SK-N-SH treated with all-trans-retinoic acid at 6 μM for 48 hours (cell line): ENCODE measurements around the gene YWHAB.

Experiments
- CSDC2 ChIP-seq: fragments of 250-450 bp; sonication (Bioruptor Pico); IDR thresholded peaks from 2 replicates; pipeline ENCODE4 v1.5.0; 2020; ENCODE audit warnings: mild to moderate bottlenecking, moderate library complexity
- ISL1 ChIP-seq: fragments of 250-450 bp; sonication (Bioruptor Pico); IDR thresholded peaks from 2 replicates; pipeline ENCODE4 v2.1.2; 2022; ENCODE audit warnings: mild to moderate bottlenecking, moderate library complexity
- RARB ChIP-seq: fragments of 250-450 bp; sonication (Bioruptor Pico); IDR thresholded peaks from 2 replicates; pipeline ENCODE4 v1.8.0; 2021; ENCODE audit warnings: mild to moderate bottlenecking, moderate library complexity
- SNAI2 ChIP-seq: fragments of 250-450 bp; sonication (Bioruptor Pico); IDR thresholded peaks from 2 replicates; pipeline ENCODE4 v1.5.0; 2020; ENCODE audit warnings: mild to moderate bottlenecking, moderate library complexity
- ZFP3 ChIP-seq: fragments of 250-450 bp; sonication (Bioruptor Pico); IDR thresholded peaks from 2 replicates; pipeline ENCODE4 v1.5.0; 2020; ENCODE audit warnings: mild to moderate bottlenecking, moderate library complexity
- ZFP30 ChIP-seq: fragments of 450-650 bp; formaldehyde crosslinking; IDR thresholded peaks from 2 replicates; pipeline ENCODE4 v1.5.0; 2022; ENCODE audit warnings: mild to moderate bottlenecking, moderate library complexity
- ZNF565 ChIP-seq: fragments of 450-650 bp; formaldehyde crosslinking; conservative IDR thresholded peaks from 2 replicates; pipeline ENCODE4 v1.5.0; 2020; ENCODE audit warnings: low read depth, mild to moderate bottlenecking, moderate library complexity
- TF ChIP-seq, protein P1 (sequence below): fragments of 250-450 bp; sonication (Bioruptor Pico); IDR thresholded peaks from 2 replicates; pipeline ENCODE4 v1.5.1; 2021; ENCODE audit warnings: mild to moderate bottlenecking, moderate library complexity
- TF ChIP-seq, protein P2 (sequence below): fragments of 250-450 bp; sonication (Bioruptor Pico); IDR thresholded peaks from 2 replicates; pipeline ENCODE4 v1.8.0; 2020; ENCODE audit warnings: mild to moderate bottlenecking, moderate library complexity, borderline replicate concordance
- TF ChIP-seq, protein P3 (sequence below): fragments of 250-450 bp; sonication (Bioruptor Pico); IDR thresholded peaks from 2 replicates; pipeline ENCODE4 v1.5.1; 2020; ENCODE audit warnings: low read depth, mild to moderate bottlenecking, moderate library complexity

DNA sequence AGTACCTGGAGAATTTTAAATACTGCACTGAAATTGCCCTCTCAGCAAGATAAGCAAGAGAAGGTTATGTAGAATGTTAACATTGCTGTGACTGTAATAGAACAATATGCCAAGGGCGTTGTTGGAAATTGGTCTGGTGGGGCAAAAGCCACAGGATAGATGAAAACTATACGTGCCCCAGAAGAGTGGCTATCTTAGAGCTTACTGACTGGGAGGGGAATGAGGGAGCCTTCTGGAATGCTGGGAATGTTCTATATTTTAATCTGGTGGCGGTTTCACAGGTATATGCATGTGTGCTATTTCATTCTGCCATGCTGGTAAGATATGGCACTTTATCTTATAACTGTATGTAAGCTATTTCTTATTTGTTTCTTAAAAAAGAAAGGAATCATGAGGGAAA lies 35.2 kb upstream of the YWHAB start:
- TF ChIP-seq, protein P1, sequence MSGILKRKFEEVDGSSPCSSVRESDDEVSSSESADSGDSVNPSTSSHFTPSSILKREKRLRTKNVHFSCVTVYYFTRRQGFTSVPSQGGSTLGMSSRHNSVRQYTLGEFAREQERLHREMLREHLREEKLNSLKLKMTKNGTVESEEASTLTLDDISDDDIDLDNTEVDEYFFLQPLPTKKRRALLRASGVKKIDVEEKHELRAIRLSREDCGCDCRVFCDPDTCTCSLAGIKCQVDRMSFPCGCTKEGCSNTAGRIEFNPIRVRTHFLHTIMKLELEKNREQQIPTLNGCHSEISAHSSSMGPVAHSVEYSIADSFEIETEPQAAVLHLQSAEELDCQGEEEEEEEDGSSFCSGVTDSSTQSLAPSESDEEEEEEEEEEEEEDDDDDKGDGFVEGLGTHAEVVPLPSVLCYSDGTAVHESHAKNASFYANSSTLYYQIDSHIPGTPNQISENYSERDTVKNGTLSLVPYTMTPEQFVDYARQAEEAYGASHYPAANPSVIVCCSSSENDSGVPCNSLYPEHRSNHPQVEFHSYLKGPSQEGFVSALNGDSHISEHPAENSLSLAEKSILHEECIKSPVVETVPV (CRISPR knock-in tag), result no peak
- TF ChIP-seq RARB (CRISPR knock-in tag) (no peak), ZFP3 (CRISPR knock-in tag) (no peak), ZNF565 (no peak), ISL1 (CRISPR knock-in tag) (no peak), SNAI2 (no peak), CSDC2 (no peak), ZFP30 (no peak)
- TF ChIP-seq, protein P2, sequence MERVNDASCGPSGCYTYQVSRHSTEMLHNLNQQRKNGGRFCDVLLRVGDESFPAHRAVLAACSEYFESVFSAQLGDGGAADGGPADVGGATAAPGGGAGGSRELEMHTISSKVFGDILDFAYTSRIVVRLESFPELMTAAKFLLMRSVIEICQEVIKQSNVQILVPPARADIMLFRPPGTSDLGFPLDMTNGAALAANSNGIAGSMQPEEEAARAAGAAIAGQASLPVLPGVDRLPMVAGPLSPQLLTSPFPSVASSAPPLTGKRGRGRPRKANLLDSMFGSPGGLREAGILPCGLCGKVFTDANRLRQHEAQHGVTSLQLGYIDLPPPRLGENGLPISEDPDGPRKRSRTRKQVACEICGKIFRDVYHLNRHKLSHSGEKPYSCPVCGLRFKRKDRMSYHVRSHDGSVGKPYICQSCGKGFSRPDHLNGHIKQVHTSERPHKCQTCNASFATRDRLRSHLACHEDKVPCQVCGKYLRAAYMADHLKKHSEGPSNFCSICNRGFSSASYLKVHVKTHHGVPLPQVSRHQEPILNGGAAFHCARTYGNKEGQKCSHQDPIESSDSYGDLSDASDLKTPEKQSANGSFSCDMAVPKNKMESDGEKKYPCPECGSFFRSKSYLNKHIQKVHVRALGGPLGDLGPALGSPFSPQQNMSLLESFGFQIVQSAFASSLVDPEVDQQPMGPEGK (CRISPR knock-in tag), result no peak
- TF ChIP-seq, protein P3, sequence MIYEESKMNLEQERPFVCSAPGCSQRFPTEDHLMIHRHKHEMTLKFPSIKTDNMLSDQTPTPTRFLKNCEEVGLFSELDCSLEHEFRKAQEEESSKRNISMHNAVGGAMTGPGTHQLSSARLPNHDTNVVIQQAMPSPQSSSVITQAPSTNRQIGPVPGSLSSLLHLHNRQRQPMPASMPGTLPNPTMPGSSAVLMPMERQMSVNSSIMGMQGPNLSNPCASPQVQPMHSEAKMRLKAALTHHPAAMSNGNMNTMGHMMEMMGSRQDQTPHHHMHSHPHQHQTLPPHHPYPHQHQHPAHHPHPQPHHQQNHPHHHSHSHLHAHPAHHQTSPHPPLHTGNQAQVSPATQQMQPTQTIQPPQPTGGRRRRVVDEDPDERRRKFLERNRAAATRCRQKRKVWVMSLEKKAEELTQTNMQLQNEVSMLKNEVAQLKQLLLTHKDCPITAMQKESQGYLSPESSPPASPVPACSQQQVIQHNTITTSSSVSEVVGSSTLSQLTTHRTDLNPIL (CRISPR knock-in tag), result no peak
